Measurements from ENCODE around the gene NEUROG2.

DNA sequence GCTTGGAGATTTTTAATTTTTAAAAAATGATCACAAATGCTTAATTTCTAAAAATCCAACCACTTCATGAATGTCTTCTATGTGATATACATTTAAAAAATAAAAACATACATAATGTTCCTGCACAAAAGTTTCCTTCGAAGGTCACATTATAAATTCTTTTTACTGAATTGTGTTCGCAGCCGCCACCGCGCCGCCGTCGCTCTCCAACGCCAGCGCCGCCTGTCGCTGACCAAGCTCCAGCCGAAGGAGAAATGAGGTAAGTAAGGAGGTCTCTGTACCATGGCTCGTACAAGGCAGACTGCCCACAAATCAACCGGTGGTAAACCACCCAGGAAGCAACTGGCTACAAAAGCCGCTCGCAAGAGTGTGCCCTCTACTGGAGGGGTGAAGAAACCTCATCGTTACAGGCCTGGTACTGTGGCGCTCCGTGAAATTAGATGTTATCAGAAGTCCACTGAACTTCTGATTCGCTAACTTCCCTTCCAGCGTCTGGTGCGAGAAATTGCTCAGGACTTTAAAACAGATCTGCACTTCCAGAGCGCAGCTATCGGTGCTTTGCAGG, 48.8 kb upstream of the NEUROG2 start:
- TF ChIP-seq, protein P1, sequence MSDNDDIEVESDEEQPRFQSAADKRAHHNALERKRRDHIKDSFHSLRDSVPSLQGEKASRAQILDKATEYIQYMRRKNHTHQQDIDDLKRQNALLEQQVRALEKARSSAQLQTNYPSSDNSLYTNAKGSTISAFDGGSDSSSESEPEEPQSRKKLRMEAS (IDR thresholded peaks at IDR 0.05; ENCODE audit: insufficient read depth, insufficient read length), result no peak
- TF ChIP-seq JUN (IDR thresholded peaks at IDR 0.05; ENCODE audit: borderline replicate concordance, insufficient read depth, insufficient read length, low read depth) (no peak), POLR2A (IDR thresholded peaks at IDR 0.05; ENCODE audit: low read depth, low read length) (no peak), FOS (IDR thresholded peaks at IDR 0.05; ENCODE audit: borderline replicate concordance, insufficient read depth, low read length) (no peak), EZH2 (IDR thresholded peaks at IDR 0.05; ENCODE audit: borderline replicate concordance, low read depth, low read length, severe bottlenecking) (no peak), MYC (IDR thresholded peaks at IDR 0.05; ENCODE audit: low read depth, low read length) (no peak)
- TF ChIP-seq, protein P2, sequence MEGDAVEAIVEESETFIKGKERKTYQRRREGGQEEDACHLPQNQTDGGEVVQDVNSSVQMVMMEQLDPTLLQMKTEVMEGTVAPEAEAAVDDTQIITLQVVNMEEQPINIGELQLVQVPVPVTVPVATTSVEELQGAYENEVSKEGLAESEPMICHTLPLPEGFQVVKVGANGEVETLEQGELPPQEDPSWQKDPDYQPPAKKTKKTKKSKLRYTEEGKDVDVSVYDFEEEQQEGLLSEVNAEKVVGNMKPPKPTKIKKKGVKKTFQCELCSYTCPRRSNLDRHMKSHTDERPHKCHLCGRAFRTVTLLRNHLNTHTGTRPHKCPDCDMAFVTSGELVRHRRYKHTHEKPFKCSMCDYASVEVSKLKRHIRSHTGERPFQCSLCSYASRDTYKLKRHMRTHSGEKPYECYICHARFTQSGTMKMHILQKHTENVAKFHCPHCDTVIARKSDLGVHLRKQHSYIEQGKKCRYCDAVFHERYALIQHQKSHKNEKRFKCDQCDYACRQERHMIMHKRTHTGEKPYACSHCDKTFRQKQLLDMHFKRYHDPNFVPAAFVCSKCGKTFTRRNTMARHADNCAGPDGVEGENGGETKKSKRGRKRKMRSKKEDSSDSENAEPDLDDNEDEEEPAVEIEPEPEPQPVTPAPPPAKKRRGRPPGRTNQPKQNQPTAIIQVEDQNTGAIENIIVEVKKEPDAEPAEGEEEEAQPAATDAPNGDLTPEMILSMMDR (IDR thresholded peaks at IDR 0.05; ENCODE audit: extremely low read depth in 1 of 2, insufficient read depth in 1 of 2, low read depth in 1 of 2, low read length in 2 of 2), result no peak

Measured in endothelial cell of umbilical vein (primary cell).